ENCODE results near the gene CNTNAP5. TPM values are rescaled to one million over a fixed set of nuclear protein-coding genes. Genes with fewer than 3 reads are reported as not detected.

CNTNAP5 gene
- total and polyA plus RNA-seq, 2 of the 8 experiments (the other 6 are each of a cell fraction or from before 2014, with no cell fraction given): 0.11 to 0.76 TPM

- no peak overlapping the region for H2AFZ ChIP-seq (ENCODE audit: low read length)
- H2BK20ac ChIP-seq (ENCODE audit: low read length): no peak overlapping the region
- no peak overlapping the region for H2BK12ac ChIP-seq (ENCODE audit: low read depth, low read length)
- peak; percentile 58 to 64 for TF ChIP-seq RAD21 (IDR thresholded peaks at IDR 0.05 in 1 of 2, conservative IDR thresholded peaks at IDR 0.05 in 1 of 2; ENCODE audit: low read depth in 2 of 2, low read length in 2 of 2)
- TF ChIP-seq, protein P1, sequence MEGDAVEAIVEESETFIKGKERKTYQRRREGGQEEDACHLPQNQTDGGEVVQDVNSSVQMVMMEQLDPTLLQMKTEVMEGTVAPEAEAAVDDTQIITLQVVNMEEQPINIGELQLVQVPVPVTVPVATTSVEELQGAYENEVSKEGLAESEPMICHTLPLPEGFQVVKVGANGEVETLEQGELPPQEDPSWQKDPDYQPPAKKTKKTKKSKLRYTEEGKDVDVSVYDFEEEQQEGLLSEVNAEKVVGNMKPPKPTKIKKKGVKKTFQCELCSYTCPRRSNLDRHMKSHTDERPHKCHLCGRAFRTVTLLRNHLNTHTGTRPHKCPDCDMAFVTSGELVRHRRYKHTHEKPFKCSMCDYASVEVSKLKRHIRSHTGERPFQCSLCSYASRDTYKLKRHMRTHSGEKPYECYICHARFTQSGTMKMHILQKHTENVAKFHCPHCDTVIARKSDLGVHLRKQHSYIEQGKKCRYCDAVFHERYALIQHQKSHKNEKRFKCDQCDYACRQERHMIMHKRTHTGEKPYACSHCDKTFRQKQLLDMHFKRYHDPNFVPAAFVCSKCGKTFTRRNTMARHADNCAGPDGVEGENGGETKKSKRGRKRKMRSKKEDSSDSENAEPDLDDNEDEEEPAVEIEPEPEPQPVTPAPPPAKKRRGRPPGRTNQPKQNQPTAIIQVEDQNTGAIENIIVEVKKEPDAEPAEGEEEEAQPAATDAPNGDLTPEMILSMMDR (IDR thresholded peaks at IDR 0.05; ENCODE audit: control extremely low read depth in 1 of 3, insufficient read depth in 1 of 3, low read depth in 1 of 3, low read length in 3 of 3): peak; percentile 25 to 39 (median 34); a peak in 3 of 4 replicates
- TF ChIP-seq BRCA1 (IDR thresholded peaks at IDR 0.05; ENCODE audit: low read depth, low read length): no peak
- H3K79me2 ChIP-seq (ENCODE audit: control insufficient read depth in 1 of 2, insufficient read depth in 2 of 2, low read length in 2 of 2): no peaks in the 10 kb centered on the region
- H3K4me3 ChIP-seq (ENCODE audit: extremely low read depth in 1 of 4, insufficient read depth in 2 of 4, low read depth in 3 of 4, low read length in 4 of 4): no peak overlapping the region
- no peaks in the 10 kb centered on the region for H3K36me3 ChIP-seq (ENCODE audit: control insufficient read depth in 2 of 4, insufficient read depth in 4 of 4, low read length in 3 of 4)
- no peak overlapping the region for H3K23ac ChIP-seq (ENCODE audit: insufficient read length)
- H3K27ac ChIP-seq (ENCODE audit: low read depth, low read length): no peak overlapping the region
- no peak overlapping the region for H2BK15ac ChIP-seq (ENCODE audit: low read length)
- H3K4ac ChIP-seq (replicated peaks; ENCODE audit: insufficient read length, low read depth, low read length): no peak overlapping the region
- CTCF ChIA-PET (ENCODE audit: partially characterized antibody): interaction anchor here (0.6 to 2.1 kb wide), 4 partner anchors 12 to 773 kb away, joined by 3 to 7 read pairs (median 3); no protein-coding TSS in a partner anchor
- H4K8ac ChIP-seq (ENCODE audit: extremely low read depth, insufficient read depth, low read length): no peak overlapping the region
- no peaks in the 10 kb centered on the region for H3K4me1 ChIP-seq (replicated peaks in 1 of 4; ENCODE audit: control insufficient read depth in 3 of 4, insufficient read depth in 4 of 4, low read length in 3 of 4)
- H4K5ac ChIP-seq (ENCODE audit: insufficient read length, low read depth, low read length): no peak overlapping the region
- no peak overlapping the region for H4K91ac ChIP-seq (replicated peaks; ENCODE audit: insufficient read length, low read length)
- FAIRE-seq (no peak), DNase-seq (ENCODE audit: low read depth in 1 of 2, low spot score in 2 of 2) (no peak)
- no peak overlapping the region for H2AK5ac ChIP-seq (ENCODE audit: low read depth, low read length)
- no peak overlapping the region for H2BK120ac ChIP-seq (replicated peaks; ENCODE audit: low read depth, low read length)
- no peaks in the 10 kb centered on the region for H3K27me3 ChIP-seq (replicated peaks in 1 of 4; ENCODE audit: control insufficient read depth in 3 of 4, extremely low read depth in 1 of 4, insufficient read depth in 3 of 4, low read length in 3 of 4)
- no peak overlapping the region for H3K18ac ChIP-seq (ENCODE audit: extremely low read depth, low read length)
- no peak overlapping the region for H3K56ac ChIP-seq (replicated peaks; ENCODE audit: insufficient read length, low read depth, low read length)
- no peaks in the 10 kb centered on the region for H3K79me1 ChIP-seq (ENCODE audit: low read depth, low read length)
- no peak overlapping the region for H3K4me2 ChIP-seq (ENCODE audit: insufficient read depth in 1 of 2, low read depth in 2 of 2, low read length in 2 of 2)
- no peaks in the 10 kb centered on the region for H4K20me1 ChIP-seq (replicated peaks in 1 of 2; ENCODE audit: control insufficient read depth in 1 of 2, insufficient read depth in 2 of 2, low read length in 2 of 2)
- no peak overlapping the region for H3K9ac ChIP-seq (replicated peaks in 1 of 4; ENCODE audit: extremely low read depth in 1 of 4, low read depth in 3 of 4, low read length in 3 of 4)
- H2BK5ac ChIP-seq (ENCODE audit: low read depth, low read length): no peak overlapping the region
- no peaks in the 10 kb centered on the region for H3K23me2 ChIP-seq (ENCODE audit: low read depth, low read length)
- H3K9me3 ChIP-seq (ENCODE audit: insufficient read depth in 2 of 2, low read depth in 1 of 2, low read length in 1 of 2): no peaks in the 10 kb centered on the region
- no peak overlapping the region for H3K14ac ChIP-seq (ENCODE audit: insufficient read length)
- POLR2A ChIA-PET (ENCODE audit: partially characterized antibody): no interaction called here
- 83% methylated on average over 3 of the region's 3 CpGs; no CpG with 5 or more reads in 1 of the 2 experiments for WGBS, 2 experiments (ENCODE audit: extremely low coverage in 1 of 2, insufficient coverage in 1 of 2, insufficient read length in 1 of 2, insufficient replicate concordance in 2 of 2, low coverage in 1 of 2, low lambda C conversion rate in 2 of 2, missing lambda C conversion rate in 1 of 2)
Observed at GRCh38 chr2:124753842-124754241, 728.8 kb downstream of the CNTNAP5 start.

Data from H1 (cell line).